SK-N-SH treated with all-trans-retinoic acid at 6 μM for 48 hours (cell line): Measurements from ENCODE around the gene RELA.

ENCODE experiments used
- ATAC-seq: fragments of 200-7000 bp; cut with Tn5 transposase; 3 replicates; pipeline ENCODE4 v1.9.1; 2020; ENCODE audit warnings: mild to moderate bottlenecking, moderate library complexity
- ARNTL ChIP-seq: fragments of 450-650 bp; formaldehyde crosslinking; IDR thresholded peaks from 2 replicates; pipeline ENCODE4 v1.5.0; 2020; ENCODE audit warnings: low read depth, mild to moderate bottlenecking, moderate library complexity, borderline replicate concordance
- BACH2 ChIP-seq: fragments of 250-450 bp; sonication (Bioruptor Pico); IDR thresholded peaks from 2 replicates; pipeline ENCODE4 v1.9.0; 2021; ENCODE audit warnings: mild to moderate bottlenecking, borderline replicate concordance
- CREB5 ChIP-seq: fragments of 250-450 bp; sonication (Bioruptor Pico); IDR thresholded peaks from 2 replicates; pipeline ENCODE4 v1.5.1; 2020; ENCODE audit warnings: low read depth, mild to moderate bottlenecking, moderate library complexity
- CSDC2 ChIP-seq: fragments of 250-450 bp; sonication (Bioruptor Pico); IDR thresholded peaks from 2 replicates; pipeline ENCODE4 v1.5.0; 2020; ENCODE audit warnings: mild to moderate bottlenecking, moderate library complexity
- CSRNP3 ChIP-seq: fragments of 250-450 bp; sonication (Bioruptor Pico); IDR thresholded peaks from 2 replicates; pipeline ENCODE4 v1.5.1; 2021; ENCODE audit warnings: mild to moderate bottlenecking, moderate library complexity
- ESRRG ChIP-seq: fragments of 250-450 bp; sonication (Bioruptor Pico); IDR thresholded peaks from 2 replicates; pipeline ENCODE4 v1.6.1; 2021; ENCODE audit warnings: mild to moderate bottlenecking
- GLIS3 ChIP-seq: fragments of 250-450 bp; sonication (Bioruptor Pico); IDR thresholded peaks from 2 replicates; pipeline ENCODE4 v1.5.0; 2020; ENCODE audit warnings: mild to moderate bottlenecking, moderate library complexity
- ISL1 ChIP-seq: fragments of 250-450 bp; sonication (Bioruptor Pico); IDR thresholded peaks from 2 replicates; pipeline ENCODE4 v2.1.2; 2022; ENCODE audit warnings: mild to moderate bottlenecking, moderate library complexity
- OSR1 ChIP-seq: fragments of 250-450 bp; sonication (Bioruptor Pico); IDR thresholded peaks from 2 replicates; pipeline ENCODE4 v1.8.0; 2022; ENCODE audit warnings: moderate library complexity, mild to moderate bottlenecking, inconsistent platforms
- PATZ1 ChIP-seq: fragments of 250-450 bp; sonication (Bioruptor Pico); IDR thresholded peaks from 2 replicates; pipeline ENCODE4 v1.8.0; 2020; ENCODE audit warnings: mild to moderate bottlenecking, moderate library complexity, borderline replicate concordance
- POU6F1 ChIP-seq: fragments of 250-450 bp; sonication (Bioruptor Pico); IDR thresholded peaks from 2 replicates; pipeline ENCODE4 v1.8.0; 2021; ENCODE audit warnings: low read depth, mild to moderate bottlenecking, moderate library complexity, borderline replicate concordance
- PPARA ChIP-seq: fragments of 250-450 bp; sonication (Bioruptor Pico); IDR thresholded peaks from 2 replicates; pipeline ENCODE4 v1.5.0; 2020; ENCODE audit warnings: mild to moderate bottlenecking, borderline replicate concordance
- RARB ChIP-seq: fragments of 250-450 bp; sonication (Bioruptor Pico); IDR thresholded peaks from 2 replicates; pipeline ENCODE4 v1.8.0; 2021; ENCODE audit warnings: mild to moderate bottlenecking, moderate library complexity
- SNAI2 ChIP-seq: fragments of 250-450 bp; sonication (Bioruptor Pico); IDR thresholded peaks from 2 replicates; pipeline ENCODE4 v1.5.0; 2020; ENCODE audit warnings: mild to moderate bottlenecking, moderate library complexity
- TCF4 ChIP-seq: fragments of 250-450 bp; sonication (Bioruptor Pico); IDR thresholded peaks from 2 replicates; pipeline ENCODE4 v1.8.0; 2021; ENCODE audit warnings: mild to moderate bottlenecking, moderate library complexity, borderline replicate concordance
- TOX ChIP-seq: fragments of 250-450 bp; sonication (Bioruptor Pico); IDR thresholded peaks from 2 replicates; pipeline ENCODE4 v1.8.0; 2021; ENCODE audit warnings: mild to moderate bottlenecking, moderate library complexity, borderline replicate concordance
- TSHZ2 ChIP-seq: fragments of 250-450 bp; sonication (Bioruptor Pico); IDR thresholded peaks from 2 replicates; pipeline ENCODE4 v1.5.0; 2020; ENCODE audit warnings: mild to moderate bottlenecking, moderate library complexity
- ZC3H10 ChIP-seq: fragments of 250-450 bp; sonication (Bioruptor Pico); IDR thresholded peaks from 2 replicates; pipeline ENCODE4 v1.5.1; 2021; ENCODE audit warnings: mild to moderate bottlenecking, moderate library complexity
- ZFP3 ChIP-seq: fragments of 250-450 bp; sonication (Bioruptor Pico); IDR thresholded peaks from 2 replicates; pipeline ENCODE4 v1.5.0; 2020; ENCODE audit warnings: mild to moderate bottlenecking, moderate library complexity
- ZFP30 ChIP-seq: fragments of 450-650 bp; formaldehyde crosslinking; IDR thresholded peaks from 2 replicates; pipeline ENCODE4 v1.5.0; 2022; ENCODE audit warnings: mild to moderate bottlenecking, moderate library complexity
- ZNF565 ChIP-seq: fragments of 450-650 bp; formaldehyde crosslinking; conservative IDR thresholded peaks from 2 replicates; pipeline ENCODE4 v1.5.0; 2020; ENCODE audit warnings: low read depth, mild to moderate bottlenecking, moderate library complexity
- ZNF70 ChIP-seq: fragments of 450-650 bp; formaldehyde crosslinking; IDR thresholded peaks from 2 replicates; pipeline ENCODE4 v1.5.0; 2020; ENCODE audit warnings: mild to moderate bottlenecking, moderate library complexity
- ZNF8 ChIP-seq: fragments of 450-650 bp; formaldehyde crosslinking; IDR thresholded peaks from 2 replicates; pipeline ENCODE4 v1.5.0; 2020; ENCODE audit warnings: mild to moderate bottlenecking, moderate library complexity

Gene RELA

GRCh38 chr11:65662799-65663638, at the start of gene RELA:
TSS of gene RELA (minus strand) at chr11:65662916. CDS start at chr11:65662832, 84 bp downstream.
- peak; percentile 89 for ATAC-seq
- TF ChIP-seq PATZ1 (CRISPR knock-in tag) (peak; percentile 51; the same call in 1 of the 2 replicates), BACH2 (CRISPR knock-in tag) (no peak)

- no peak for TF ChIP-seq TCF4 (CRISPR knock-in tag)
- TF ChIP-seq ZNF70: no peak
- TF ChIP-seq ISL1: no peak
- TF ChIP-seq CREB5 (CRISPR knock-in tag): 0 out of 2 replicates have a peak, but pooled peaks have one; percentile 35
- no peak for TF ChIP-seq ZNF8 (CRISPR knock-in tag)
- no peak for TF ChIP-seq ZFP30
- no peak for TF ChIP-seq OSR1 (CRISPR knock-in tag)
- TF ChIP-seq PPARA: no peak
- TF ChIP-seq BACH2 (CRISPR knock-in tag): no peak
- TF ChIP-seq ZC3H10 (CRISPR knock-in tag): 0 out of 2 replicates have a peak, but pooled peaks have one; percentile 23
- TF ChIP-seq ARNTL (CRISPR knock-in tag): peak; percentile 96
- TF ChIP-seq SNAI2 (CRISPR knock-in tag): no peak
- TF ChIP-seq TSHZ2 (CRISPR knock-in tag): 0 out of 2 replicates have a peak, but pooled peaks have one; percentile 62
- TF ChIP-seq GLIS3 (CRISPR knock-in tag): peak; percentile 79
- no peak; the same call in 1 of the 2 replicates for TF ChIP-seq PATZ1 (CRISPR knock-in tag)
- no peak for TF ChIP-seq TOX
- 0 out of 2 replicates have a peak, but pooled peaks have one; percentile 43 for TF ChIP-seq POU6F1 (CRISPR knock-in tag)
- TF ChIP-seq ESRRG (CRISPR knock-in tag): peak; percentile 68; the same call in 1 of the 2 replicates
- peak; percentile 89 for TF ChIP-seq CSRNP3
- 0 out of 2 replicates have a peak, but pooled peaks have one; percentile 67 for TF ChIP-seq ZFP3 (CRISPR knock-in tag)
- TF ChIP-seq ZNF565: no peak
- peak; percentile 91; the same call in 1 of the 2 replicates for TF ChIP-seq CSDC2 (CRISPR knock-in tag)
- no peak for TF ChIP-seq RARB (CRISPR knock-in tag)
- ATAC-seq: peak; percentile 83
Observed at GRCh38 chr11:65711785-65712632, 49.3 kb upstream of the RELA start, which contains the start of gene KAT5. TSS of gene KAT5 (plus strand) at chr11:65712252. CDS start at chr11:65712268, 16 bp downstream.
